Stimulated activated CD4-positive, alpha-beta T cell treated with anti-CD3 and anti-CD28 coated beads, TNF-alpha, amount 100 ng/mL, for 1 hour (primary cell): ENCODE data around the gene SPACA9.

Experiments
- DNase-seq, 3 donors: peaks; one replicate each; pipeline ENCODE4 v3.0.0-alpha.2; 2020; ENCODE audit warnings: low read depth in 3 of 3, low spot score in 1 of 3

Gene SPACA9

GRCh38 chr9:132937463-132937901, 58.8 kb downstream of the SPACA9 start:
- no peak for DNase-seq

DNA sequence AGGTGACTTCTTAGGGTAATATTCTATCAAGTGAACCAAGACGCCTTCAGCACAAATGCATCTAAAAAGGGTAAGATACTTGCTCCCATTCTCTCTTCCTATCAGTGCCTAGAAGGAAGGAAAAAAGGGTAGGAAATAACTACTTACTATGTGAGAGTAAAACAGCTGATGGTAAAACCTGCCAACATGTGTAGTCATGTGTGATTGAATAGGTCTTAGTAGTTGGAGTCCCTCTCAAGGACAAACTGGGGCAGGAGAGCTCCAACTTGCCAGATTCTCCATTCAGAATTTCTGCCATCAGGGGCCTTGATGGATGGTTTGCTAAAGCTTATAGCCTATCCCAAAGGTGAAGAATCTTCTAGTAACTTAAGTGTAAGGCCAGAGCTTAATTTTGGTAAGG, 60.5 kb downstream of the SPACA9 start:
- DNase-seq = no peak
